ENCODE measurements around the gene C5orf15.

The C5orf15 gene

GRCh38 chr5:133931546-133931945, 36.9 kb downstream of the C5orf15 start:
- no peak for ATAC-seq
- no peak for TF ChIP-seq ESRRG (CRISPR knock-in tag; IDR thresholded peaks at IDR 0.05)

GRCh38 chr5:133930813-133931090, 37.7 kb downstream of the C5orf15 start:
- no peak for ATAC-seq
- TF ChIP-seq ZNF565 (CRISPR knock-in tag; conservative IDR thresholded peaks at IDR 0.05; ENCODE audit: low read depth) (no peak), OSR1 (CRISPR knock-in tag; IDR thresholded peaks at IDR 0.05) (no peak), TOX (CRISPR knock-in tag; IDR thresholded peaks at IDR 0.05; ENCODE audit: borderline replicate concordance) (no peak), ESRRG (CRISPR knock-in tag; IDR thresholded peaks at IDR 0.05) (no peak)
- TF ChIP-seq, protein P1, sequence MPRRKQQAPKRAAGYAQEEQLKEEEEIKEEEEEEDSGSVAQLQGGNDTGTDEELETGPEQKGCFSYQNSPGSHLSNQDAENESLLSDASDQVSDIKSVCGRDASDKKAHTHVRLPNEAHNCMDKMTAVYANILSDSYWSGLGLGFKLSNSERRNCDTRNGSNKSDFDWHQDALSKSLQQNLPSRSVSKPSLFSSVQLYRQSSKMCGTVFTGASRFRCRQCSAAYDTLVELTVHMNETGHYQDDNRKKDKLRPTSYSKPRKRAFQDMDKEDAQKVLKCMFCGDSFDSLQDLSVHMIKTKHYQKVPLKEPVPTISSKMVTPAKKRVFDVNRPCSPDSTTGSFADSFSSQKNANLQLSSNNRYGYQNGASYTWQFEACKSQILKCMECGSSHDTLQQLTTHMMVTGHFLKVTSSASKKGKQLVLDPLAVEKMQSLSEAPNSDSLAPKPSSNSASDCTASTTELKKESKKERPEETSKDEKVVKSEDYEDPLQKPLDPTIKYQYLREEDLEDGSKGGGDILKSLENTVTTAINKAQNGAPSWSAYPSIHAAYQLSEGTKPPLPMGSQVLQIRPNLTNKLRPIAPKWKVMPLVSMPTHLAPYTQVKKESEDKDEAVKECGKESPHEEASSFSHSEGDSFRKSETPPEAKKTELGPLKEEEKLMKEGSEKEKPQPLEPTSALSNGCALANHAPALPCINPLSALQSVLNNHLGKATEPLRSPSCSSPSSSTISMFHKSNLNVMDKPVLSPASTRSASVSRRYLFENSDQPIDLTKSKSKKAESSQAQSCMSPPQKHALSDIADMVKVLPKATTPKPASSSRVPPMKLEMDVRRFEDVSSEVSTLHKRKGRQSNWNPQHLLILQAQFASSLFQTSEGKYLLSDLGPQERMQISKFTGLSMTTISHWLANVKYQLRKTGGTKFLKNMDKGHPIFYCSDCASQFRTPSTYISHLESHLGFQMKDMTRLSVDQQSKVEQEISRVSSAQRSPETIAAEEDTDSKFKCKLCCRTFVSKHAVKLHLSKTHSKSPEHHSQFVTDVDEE (CRISPR knock-in tag; IDR thresholded peaks at IDR 0.05) = no peak

GRCh38 chr5:133930061-133930812, 38.2 kb downstream of the C5orf15 start:
- no peak for ATAC-seq
- TF ChIP-seq ZNF565 (CRISPR knock-in tag; conservative IDR thresholded peaks at IDR 0.05; ENCODE audit: low read depth) = no peak
- no peak for TF ChIP-seq TOX (CRISPR knock-in tag; IDR thresholded peaks at IDR 0.05; ENCODE audit: borderline replicate concordance)

DNA sequence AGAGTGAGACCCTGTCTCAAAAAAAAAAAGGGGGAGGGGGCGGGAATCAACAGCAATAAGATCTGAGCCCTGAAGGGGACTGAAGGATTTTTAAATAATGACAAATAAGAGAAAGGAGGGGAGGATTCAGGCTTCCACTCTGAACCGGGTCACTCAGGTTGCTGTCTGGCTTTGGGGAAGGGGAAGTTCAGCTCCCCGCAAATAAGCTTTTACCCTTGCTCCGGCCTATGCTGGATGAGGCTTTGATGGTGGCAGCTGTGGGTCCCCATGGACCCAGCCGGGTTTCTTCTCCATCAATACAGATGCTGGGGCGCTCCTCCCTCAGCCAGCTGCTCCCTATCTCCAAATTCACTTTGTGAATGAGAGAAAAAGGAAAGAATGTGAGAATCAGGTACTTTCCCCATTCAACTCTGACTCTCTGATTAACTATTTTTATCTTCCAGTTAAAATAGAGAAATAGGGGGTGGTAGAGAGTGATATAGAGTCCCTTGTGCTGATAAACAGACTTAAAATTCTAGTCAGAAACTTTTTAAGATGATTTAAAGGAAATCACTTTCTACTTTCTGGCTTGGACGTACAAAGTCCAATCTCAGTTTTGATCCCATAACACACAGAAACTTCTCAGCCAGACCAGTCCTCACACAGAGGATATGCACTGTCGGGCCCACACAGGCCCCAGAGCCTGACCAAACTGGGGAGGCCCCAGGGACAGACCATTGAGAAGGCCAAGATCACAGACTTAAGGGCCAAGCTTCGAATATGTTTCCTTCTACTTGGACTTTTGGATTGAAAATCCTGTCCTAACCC, 39.6 kb downstream of the C5orf15 start:
- TF ChIP-seq PPARA (CRISPR knock-in tag; IDR thresholded peaks at IDR 0.05; ENCODE audit: borderline replicate concordance) (no peak), BACH2 (CRISPR knock-in tag; IDR thresholded peaks at IDR 0.05; ENCODE audit: borderline replicate concordance) (no peak), ZNF8 (CRISPR knock-in tag; IDR thresholded peaks at IDR 0.05) (no peak), ISL1 (CRISPR knock-in tag; IDR thresholded peaks at IDR 0.05) (no peak), CSDC2 (CRISPR knock-in tag; IDR thresholded peaks at IDR 0.05) (no peak), ZFP30 (CRISPR knock-in tag; IDR thresholded peaks at IDR 0.05) (no peak), RARB (CRISPR knock-in tag; IDR thresholded peaks at IDR 0.05) (no peak), ARNTL (CRISPR knock-in tag; IDR thresholded peaks at IDR 0.05; ENCODE audit: borderline replicate concordance, low read depth) (no peak), GLIS3 (CRISPR knock-in tag; IDR thresholded peaks at IDR 0.05) (no peak), TCF4 (CRISPR knock-in tag; IDR thresholded peaks at IDR 0.05; ENCODE audit: borderline replicate concordance) (no peak), OSR1 (CRISPR knock-in tag; IDR thresholded peaks at IDR 0.05) (no peak), TOX (CRISPR knock-in tag; IDR thresholded peaks at IDR 0.05; ENCODE audit: borderline replicate concordance) (no peak), ZFP3 (CRISPR knock-in tag; IDR thresholded peaks at IDR 0.05) (no peak), ZNF565 (CRISPR knock-in tag; conservative IDR thresholded peaks at IDR 0.05; ENCODE audit: low read depth) (no peak), CSRNP3 (CRISPR knock-in tag; IDR thresholded peaks at IDR 0.05) (no peak), ESRRG (CRISPR knock-in tag; IDR thresholded peaks at IDR 0.05) (no peak), ZC3H10 (CRISPR knock-in tag; IDR thresholded peaks at IDR 0.05) (no peak)
- TF ChIP-seq, protein P1 (CRISPR knock-in tag; IDR thresholded peaks at IDR 0.05) = no peak
- no peak for ATAC-seq
